Stomach (tissue), 4 donors: ENCODE measurements around the gene TNFSF18.

Source experiments
- EP300 ChIP-seq: sonication (generic); formaldehyde crosslinking; IDR thresholded peaks from one replicate; pipeline ENCODE4 v1.6.1; 2017; ENCODE audit warnings: antibody characterized with exemption
- POLR2A ChIP-seq, 4 donors: fragments of 450-650 bp; IDR thresholded peaks; one replicate each; pipeline ENCODE4 v1.6.1; 2016; ENCODE audit warnings: antibody characterized with exemption in 4 of 4, control low read depth in 2 of 4, mild to moderate bottlenecking in 1 of 4, moderate library complexity in 1 of 4
- POLR2AphosphoS5 ChIP-seq, 3 donors: sonication (generic); formaldehyde crosslinking; IDR thresholded peaks; one replicate each; pipeline ENCODE4 v1.6.1; 2016; ENCODE audit warnings: antibody characterized with exemption in 3 of 3
- TF ChIP-seq, protein P1 (sequence below), 7 experiments: fragments of 450-650 bp in 4 of 7; fragments of 200-600 bp in 3 of 7; sonication (generic) in 3 of 7; IDR thresholded peaks; one replicate each; pipeline ENCODE4 v1.5.1; 2016 to 2019; ENCODE audit warnings: antibody characterized with exemption in 7 of 7, control low read depth in 2 of 7, mild to moderate bottlenecking in 1 of 7

GRCh38 chr1:173094541-173094940, 43.8 kb upstream of the TNFSF18 start:
- TF ChIP-seq EP300 (no peak), POLR2AphosphoS5 (IDR thresholded peaks at IDR 0.05) (no peak), POLR2A (IDR thresholded peaks at IDR 0.05) (no peak)
- TF ChIP-seq, protein P1, sequence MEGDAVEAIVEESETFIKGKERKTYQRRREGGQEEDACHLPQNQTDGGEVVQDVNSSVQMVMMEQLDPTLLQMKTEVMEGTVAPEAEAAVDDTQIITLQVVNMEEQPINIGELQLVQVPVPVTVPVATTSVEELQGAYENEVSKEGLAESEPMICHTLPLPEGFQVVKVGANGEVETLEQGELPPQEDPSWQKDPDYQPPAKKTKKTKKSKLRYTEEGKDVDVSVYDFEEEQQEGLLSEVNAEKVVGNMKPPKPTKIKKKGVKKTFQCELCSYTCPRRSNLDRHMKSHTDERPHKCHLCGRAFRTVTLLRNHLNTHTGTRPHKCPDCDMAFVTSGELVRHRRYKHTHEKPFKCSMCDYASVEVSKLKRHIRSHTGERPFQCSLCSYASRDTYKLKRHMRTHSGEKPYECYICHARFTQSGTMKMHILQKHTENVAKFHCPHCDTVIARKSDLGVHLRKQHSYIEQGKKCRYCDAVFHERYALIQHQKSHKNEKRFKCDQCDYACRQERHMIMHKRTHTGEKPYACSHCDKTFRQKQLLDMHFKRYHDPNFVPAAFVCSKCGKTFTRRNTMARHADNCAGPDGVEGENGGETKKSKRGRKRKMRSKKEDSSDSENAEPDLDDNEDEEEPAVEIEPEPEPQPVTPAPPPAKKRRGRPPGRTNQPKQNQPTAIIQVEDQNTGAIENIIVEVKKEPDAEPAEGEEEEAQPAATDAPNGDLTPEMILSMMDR (IDR thresholded peaks at IDR 0.05) = no peak
